HCT116 (cell line): ENCODE results near the gene GLO1. TPM values are rescaled to one million over a fixed set of nuclear protein-coding genes. Genes with fewer than 3 reads are reported as not detected.

Experiments
- ATAC-seq: fragments of 200-7000 bp; cut with Tn5 transposase; 2 replicates; pipeline ENCODE4 v1.9.1; 2020; ENCODE audit warnings: mild to moderate bottlenecking, moderate library complexity
- BruUV-seq: library from RNA; stranded (reverse); fragments of 400-500 nt; replicated peaks from 2 replicates; lab custom pipeline; 2021; lab: Mats Ljungman, UMichigan
- CTCF ChIA-PET: fragments of 300-600 bp; sonication (Branson Sonifier 250); formaldehyde crosslinking; loops from one replicate; lab custom pipeline; 2021; ENCODE audit warnings: antibody characterized with exemption; lab: Charles Lee
- POLR2A ChIA-PET: fragments of 300-600, 350-600 bp; sonication (Branson Sonifier 250); formaldehyde crosslinking; loops from one replicate; lab custom pipeline; 2021; ENCODE audit warnings: antibody characterized with exemption; lab: Charles Lee
- RAD21 ChIA-PET, 2 experiments: fragments of 300-600 bp; sonication (Branson Sonifier 250); formaldehyde crosslinking; loops; one replicate each; lab custom pipeline; 2023; ENCODE audit warnings: low total read pairs in 2 of 2; ENCODE audit not compliant: uncharacterized antibody in 2 of 2, unreplicated experiment in 2 of 2, low non-redundant PET in 1 of 2; lab: Charles Lee
- DNase-seq: peaks from one replicate; pipeline ENCODE4 v3.0.0-alpha.2; 2010; ENCODE audit warnings: low read depth, low spot score
- H2AFZ ChIP-seq: fragments of 200-600 bp; shearing (Covaris generic), sonication (generic); 2 replicates; pipeline ENCODE4 v1.6.1; 2017; ENCODE audit warnings: low read depth, mixed run types, mixed read lengths, antibody characterized with exemption, low read length; ENCODE audit not compliant: poor library complexity, severe bottlenecking
- H3K27ac ChIP-seq: 2 replicates; pipeline ENCODE4 v1.5.1; 2012; ENCODE audit warnings: low read depth, low read length
- H3K27me3 ChIP-seq: fragments of 200-600 bp; sonication (generic); 2 replicates; pipeline ENCODE4 v1.6.1; 2016; ENCODE audit warnings: mixed run types, low read length, mixed read lengths; ENCODE audit not compliant: insufficient read depth
- H3K36me3 ChIP-seq, 2 experiments: fragments of 200-500 bp in 1 of 2; fragments of 200-600 bp in 1 of 2; sonication (Bioruptor generic) in 1 of 2; sonication (generic) in 1 of 2; 2 replicates each; pipeline versions ENCODE4 v1.5.1 to v1.6.1; 2014 to 2016; ENCODE audit warnings: low read length in 2 of 2, inconsistent platforms in 1 of 2, mixed read lengths in 1 of 2, mixed run types in 1 of 2; ENCODE audit not compliant: insufficient read depth in 2 of 2, control insufficient read depth in 1 of 2
- H3K4me1 ChIP-seq, 2 experiments: fragments of 200-600 bp in 1 of 2; sonication (generic) in 1 of 2; 2 replicates each; pipeline versions ENCODE4 v1.5.1 to v1.6.1; 2012 to 2017; ENCODE audit warnings: low read length in 2 of 2, inconsistent platforms in 1 of 2, mild to moderate bottlenecking in 1 of 2, mixed read lengths in 1 of 2, mixed run types in 1 of 2, moderate library complexity in 1 of 2; ENCODE audit not compliant: insufficient read depth in 2 of 2, control insufficient read depth in 1 of 2
- H3K4me2 ChIP-seq: fragments of 200-600 bp; sonication (generic); 2 replicates; pipeline ENCODE4 v1.6.1; 2017; ENCODE audit warnings: mixed run types, low read length, mixed read lengths
- H3K4me3 ChIP-seq, 2 experiments: fragments of 200-600 bp in 1 of 2; sonication (generic) in 1 of 2; replicated peaks in 1 of 2; 2 replicates each; pipeline ENCODE4 v1.5.1; 2011 to 2016; ENCODE audit warnings: low read length in 2 of 2, control low read depth in 1 of 2, low read depth in 1 of 2, mild to moderate bottlenecking in 1 of 2, mixed read lengths in 1 of 2, mixed run types in 1 of 2
- H3K79me2 ChIP-seq: fragments of 200-600 bp; sonication (generic); 2 replicates; pipeline ENCODE4 v1.6.1; 2017; ENCODE audit warnings: mild to moderate bottlenecking, mixed run types, low read length, moderate library complexity, mixed read lengths; ENCODE audit not compliant: insufficient read depth
- H3K9ac ChIP-seq: fragments of 200-600 bp; sonication (generic); 2 replicates; pipeline ENCODE4 v1.6.1; 2016; ENCODE audit warnings: low read length, mixed read lengths
- H3K9me2 ChIP-seq: fragments of 200-600 bp; sonication (generic), shearing (Covaris generic); 2 replicates; pipeline ENCODE4 v1.6.1; 2017; ENCODE audit warnings: mixed run types, mild to moderate bottlenecking, moderate library complexity; ENCODE audit not compliant: insufficient read depth
- H3K9me3 ChIP-seq, 2 experiments: fragments of 200-500 bp in 1 of 2; fragments of 200-600 bp in 1 of 2; sonication (Bioruptor generic) in 1 of 2; sonication (generic) in 1 of 2; 2 replicates each; pipeline ENCODE4 v1.6.1; 2014 to 2017; ENCODE audit warnings: low read length in 2 of 2, mixed read lengths in 2 of 2, inconsistent platforms in 1 of 2, low read depth in 1 of 2, mild to moderate bottlenecking in 1 of 2, mixed run types in 1 of 2, moderate library complexity in 1 of 2; ENCODE audit not compliant: control insufficient read depth in 1 of 2, insufficient read depth in 1 of 2
- H4K20me1 ChIP-seq: fragments of 200-600 bp; sonication (generic), shearing (Covaris generic); 2 replicates; pipeline ENCODE4 v1.6.1; 2017; ENCODE audit warnings: mixed run types, mild to moderate bottlenecking, moderate library complexity; ENCODE audit not compliant: insufficient read depth
- ATF3 ChIP-seq: IDR thresholded peaks from 2 replicates; pipeline ENCODE4 v1.6.1; 2012
- CBX3 ChIP-seq: IDR thresholded peaks from 2 replicates; pipeline ENCODE4 v1.6.1; 2012; ENCODE audit warnings: low read depth
- CEBPB ChIP-seq: IDR thresholded peaks from 2 replicates; pipeline ENCODE4 v1.6.1; 2012; ENCODE audit warnings: low read depth
- CTCF ChIP-seq, 3 experiments: fragments of 200-600 bp in 1 of 3; sonication (generic) in 1 of 3; IDR thresholded peaks in 2 of 3; conservative IDR thresholded peaks in 1 of 3; 2 replicates each; pipeline ENCODE4 v1.5.1; 2012 to 2017; ENCODE audit warnings: low read depth in 2 of 3, low read length in 2 of 3, antibody characterized with exemption in 1 of 3, borderline replicate concordance in 1 of 3, control low read depth in 1 of 3, mild to moderate bottlenecking in 1 of 3, mixed read lengths in 1 of 3, mixed run types in 1 of 3, moderate library complexity in 1 of 3; ENCODE audit not compliant: insufficient read depth in 1 of 3
- ELF1 ChIP-seq: IDR thresholded peaks from 2 replicates; pipeline ENCODE4 v1.6.1; 2012; ENCODE audit warnings: low read depth, borderline replicate concordance
- FOSL1 ChIP-seq: IDR thresholded peaks from 2 replicates; pipeline ENCODE4 v1.6.1; 2012; ENCODE audit warnings: low read depth
- JUND ChIP-seq: IDR thresholded peaks from 2 replicates; pipeline ENCODE4 v1.6.1; 2012
- POLR2A ChIP-seq: IDR thresholded peaks from 2 replicates; pipeline ENCODE4 v1.7.0; 2011; ENCODE audit warnings: borderline replicate concordance; ENCODE audit not compliant: insufficient read depth, insufficient read length; ENCODE audit errors: extremely low read depth
- RAD21 ChIP-seq: IDR thresholded peaks from 2 replicates; pipeline ENCODE4 v1.6.1; 2012; ENCODE audit warnings: low read depth, mild to moderate bottlenecking
- SP1 ChIP-seq: IDR thresholded peaks from 2 replicates; pipeline ENCODE4 v1.6.1; 2012; ENCODE audit warnings: low read depth
- TCF7L2 ChIP-seq: IDR thresholded peaks from 2 replicates; pipeline ENCODE4 v1.7.0; 2011; ENCODE audit warnings: borderline replicate concordance, inconsistent platforms; ENCODE audit not compliant: insufficient read depth, insufficient read length; ENCODE audit errors: extremely low read depth
- YY1 ChIP-seq: IDR thresholded peaks from 2 replicates; pipeline ENCODE4 v1.6.1; 2011; ENCODE audit warnings: low read length, low read depth, moderate library complexity, mild to moderate bottlenecking; ENCODE audit not compliant: insufficient replicate concordance; ENCODE audit errors: extremely low read depth
- ZFX ChIP-seq: fragments of 450-650 bp; IDR thresholded peaks from 2 replicates; pipeline ENCODE4 v1.6.1; 2017
- ZNF274 ChIP-seq: fragments of 200-500 bp; sonication (Bioruptor generic); IDR thresholded peaks from 2 replicates; pipeline ENCODE4 v1.6.1; 2014; ENCODE audit warnings: mild to moderate bottlenecking, low read depth, low read length, inconsistent platforms
- intact Hi-C: fragments of 100-400 bp; cut with micrococcal nuclease; formaldehyde crosslinking; loops from 2 replicates; pipeline ENCODE4 v1.10.0; 2022
- total RNA-seq: library from RNA; stranded (reverse); gene quantifications from one replicate; pipeline ENCODE4 v1.2.1, GENCODE V29; 2021; ENCODE audit not compliant: unreplicated experiment
- TF ChIP-seq, protein P1 (sequence below): IDR thresholded peaks from 2 replicates; pipeline ENCODE4 v1.6.1; 2012; ENCODE audit warnings: low read depth

The GLO1 gene
- total RNA-seq, 1 experiment from 2014 or later, result 191 TPM

- Histone ChIP-seq H3K79me2 (peaks cover 83% of the 10 kb centered on the region), H3K36me3 (peaks cover 9 to 23% of the 10 kb centered on the region in 2 experiments)
- POLR2A ChIA-PET, result interaction anchor here (1.8 kb wide), 1 partner anchor 16 kb away, joined by 4 read pairs; the partner anchor contains the start of gene GLO1
Measured at GRCh38 chr6:38687549-38687948, 15.4 kb downstream of the GLO1 start.

More at GRCh38 chr6:38687549-38687948, 15.4 kb downstream of the GLO1 start:
- DNase-seq, result no peak
- TF ChIP-seq YY1 (no peak), ATF3 (no peak), POLR2A (no peak), CBX3 (no peak), SP1 (no peak), ZFX (no peak), ZNF274 (no peak), CTCF (IDR thresholded peaks at IDR 0.05 in 2 of 3, conservative IDR thresholded peaks at IDR 0.05 in 1 of 3; ENCODE audit: borderline replicate concordance in 1 of 3, insufficient read depth in 1 of 3, low read depth in 2 of 3, low read length in 2 of 3) (no peak), JUND (no peak), ELF1 (no peak), CEBPB (no peak), TCF7L2 (no peak), FOSL1 (no peak), RAD21 (no peak)
- TF ChIP-seq, protein P1, sequence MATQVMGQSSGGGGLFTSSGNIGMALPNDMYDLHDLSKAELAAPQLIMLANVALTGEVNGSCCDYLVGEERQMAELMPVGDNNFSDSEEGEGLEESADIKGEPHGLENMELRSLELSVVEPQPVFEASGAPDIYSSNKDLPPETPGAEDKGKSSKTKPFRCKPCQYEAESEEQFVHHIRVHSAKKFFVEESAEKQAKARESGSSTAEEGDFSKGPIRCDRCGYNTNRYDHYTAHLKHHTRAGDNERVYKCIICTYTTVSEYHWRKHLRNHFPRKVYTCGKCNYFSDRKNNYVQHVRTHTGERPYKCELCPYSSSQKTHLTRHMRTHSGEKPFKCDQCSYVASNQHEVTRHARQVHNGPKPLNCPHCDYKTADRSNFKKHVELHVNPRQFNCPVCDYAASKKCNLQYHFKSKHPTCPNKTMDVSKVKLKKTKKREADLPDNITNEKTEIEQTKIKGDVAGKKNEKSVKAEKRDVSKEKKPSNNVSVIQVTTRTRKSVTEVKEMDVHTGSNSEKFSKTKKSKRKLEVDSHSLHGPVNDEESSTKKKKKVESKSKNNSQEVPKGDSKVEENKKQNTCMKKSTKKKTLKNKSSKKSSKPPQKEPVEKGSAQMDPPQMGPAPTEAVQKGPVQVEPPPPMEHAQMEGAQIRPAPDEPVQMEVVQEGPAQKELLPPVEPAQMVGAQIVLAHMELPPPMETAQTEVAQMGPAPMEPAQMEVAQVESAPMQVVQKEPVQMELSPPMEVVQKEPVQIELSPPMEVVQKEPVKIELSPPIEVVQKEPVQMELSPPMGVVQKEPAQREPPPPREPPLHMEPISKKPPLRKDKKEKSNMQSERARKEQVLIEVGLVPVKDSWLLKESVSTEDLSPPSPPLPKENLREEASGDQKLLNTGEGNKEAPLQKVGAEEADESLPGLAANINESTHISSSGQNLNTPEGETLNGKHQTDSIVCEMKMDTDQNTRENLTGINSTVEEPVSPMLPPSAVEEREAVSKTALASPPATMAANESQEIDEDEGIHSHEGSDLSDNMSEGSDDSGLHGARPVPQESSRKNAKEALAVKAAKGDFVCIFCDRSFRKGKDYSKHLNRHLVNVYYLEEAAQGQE, result no peak
- TF ChIP-seq, all 23 proteins: peak for 0
- Histone ChIP-seq H3K9me3 (no peaks in the 10 kb centered on the region), H3K27ac (no peak overlapping the region), H3K4me3 (no peak overlapping the region), H4K20me1 (peaks cover 18% of the 10 kb centered on the region; the same call in 1 of the 2 replicates), H3K4me2 (no peak overlapping the region), H3K27me3 (no peaks in the 10 kb centered on the region), H3K9me2 (no peaks in the 10 kb centered on the region), H3K4me1 (no peaks in the 10 kb centered on the region), H2AFZ (no peak overlapping the region), H3K9ac (no peak overlapping the region)
- no TSS peak for BruUV-seq
- intact Hi-C loops, result no loop called here
- ATAC-seq, result no peak
- CTCF ChIA-PET, result interaction anchor here (1.2 kb wide), 1 partner anchor 14 kb away, joined by 3 read pairs; no protein-coding TSS in a partner anchor
- RAD21 ChIA-PET, result interaction anchor here in 1 of 2 experiments (0.6 kb wide), 1 partner anchor 31 kb away, joined by 4 read pairs; no protein-coding TSS in a partner anchor
